ENCODE measurements around the gene TMC6. TPM values are rescaled to one million over a fixed set of nuclear protein-coding genes. Genes with fewer than 3 reads are reported as not detected.
"Not testable (repeated sequence)": the region's sequence is repeated elsewhere in the genome, so short reads cannot be mapped to it uniquely, and the experiment has no call there.

Gene TMC6
- total and polyA plus RNA-seq, 8 donors = 9.2 to 223 (median 41.7) TPM

- no peak for DNase-seq
- H3K27me3 ChIP-seq = no peaks in the 10 kb centered on the region
- 88 to 90% (median 89%) methylated on average over 5 of the region's 5 CpGs for WGBS, 5 donors
- intact Hi-C loops (cut with DNase I; ENCODE audit: low total_unique reads) = no loop called here
- H3K9me3 ChIP-seq = no peaks in the 10 kb centered on the region
- TF ChIP-seq POLR2A (IDR thresholded peaks at IDR 0.05) (no peak), POLR2AphosphoS5 (IDR thresholded peaks at IDR 0.05) (no peak), EP300 (IDR thresholded peaks at IDR 0.05) (no peak), CTCF (IDR thresholded peaks at IDR 0.05) (no peak)
- H3K4me1 ChIP-seq = no peaks in the 10 kb centered on the region
- H3K4me3 ChIP-seq = no peak overlapping the region
- H3K27ac ChIP-seq = no peak overlapping the region
- peaks cover 73 to 100% (median 100%) of the 10 kb centered on the region in 4 donors for H3K36me3 ChIP-seq
Measured at GRCh38 chr17:78075545-78075944, 53.0 kb downstream of the TMC6 start.

- DNase-seq = no peak
- no peak overlapping the region for H3K27ac ChIP-seq
- peaks cover 68 to 100% (median 100%) of the 10 kb centered on the region in 4 donors for H3K36me3 ChIP-seq
- H3K4me1 ChIP-seq = peaks cover 0 to 3% (median 0%) of the 10 kb centered on the region in 4 donors
- H3K27me3 ChIP-seq = no peaks in the 10 kb centered on the region
- H3K4me3 ChIP-seq = no peak overlapping the region
- H3K9me3 ChIP-seq = no peaks in the 10 kb centered on the region
- intact Hi-C loops (cut with DNase I; ENCODE audit: low total_unique reads) = no loop called here
- TF ChIP-seq POLR2A (IDR thresholded peaks at IDR 0.05) (no peak), POLR2AphosphoS5 (IDR thresholded peaks at IDR 0.05) (no peak), CTCF (IDR thresholded peaks at IDR 0.05) (no peak), EP300 (IDR thresholded peaks at IDR 0.05) (no peak)
- WGBS, 5 donors = 94 to 97% (median 96%) methylated on average over 10 of the region's 10 CpGs
Measured at GRCh38 chr17:78075011-78075410, 53.5 kb downstream of the TMC6 start.

GRCh38 chr17:78072961-78073360 lies 55.6 kb downstream of the TMC6 start:
- Histone ChIP-seq H3K4me1 (peaks cover 0 to 3% (median 0%) of the 10 kb centered on the region in 4 donors), H3K36me3 (peaks cover 55 to 100% (median 99%) of the 10 kb centered on the region in 4 donors), H3K4me3 (no peak overlapping the region), H3K27me3 (no peaks in the 10 kb centered on the region), H3K27ac (no peak overlapping the region), H3K9me3 (no peaks in the 10 kb centered on the region)
- WGBS, 5 donors = 91 to 100% (median 97%) methylated on average over 3 of the region's 3 CpGs
- no peak for TF ChIP-seq EP300 (IDR thresholded peaks at IDR 0.05)
- no peak for TF ChIP-seq CTCF (IDR thresholded peaks at IDR 0.05)
- TF ChIP-seq POLR2AphosphoS5 (IDR thresholded peaks at IDR 0.05) = no peak
- no peak for TF ChIP-seq POLR2A (IDR thresholded peaks at IDR 0.05)
- intact Hi-C loops (cut with DNase I; ENCODE audit: low total_unique reads) = no loop called here
- no peak for DNase-seq

GRCh38 chr17:78069695-78070094 lies 58.9 kb downstream of the TMC6 start:
- Histone ChIP-seq H3K36me3 (peaks cover 24 to 97% (median 91%) of the 10 kb centered on the region in 4 donors), H3K27ac (no peak overlapping the region), H3K9me3 (no peaks in the 10 kb centered on the region), H3K4me3 (no peak overlapping the region), H3K4me1 (peaks cover 0 to 3% (median 0%) of the 10 kb centered on the region in 4 donors), H3K27me3 (no peaks in the 10 kb centered on the region)
- 57 to 74% (median 73%) methylated on average over 4 of the region's 4 CpGs for WGBS, 5 donors
- intact Hi-C loops (cut with DNase I; ENCODE audit: low total_unique reads) = no loop called here
- DNase-seq = no peak
- TF ChIP-seq CTCF (IDR thresholded peaks at IDR 0.05) (no peak), EP300 (IDR thresholded peaks at IDR 0.05) (no peak), POLR2A (IDR thresholded peaks at IDR 0.05) (no peak), POLR2AphosphoS5 (IDR thresholded peaks at IDR 0.05) (no peak)

GRCh38 chr17:78066976-78067375 lies 61.6 kb downstream of the TMC6 start:
- WGBS, 5 donors = 93 to 99% (median 96%) methylated on average over 4 of the region's 4 CpGs
- H3K9me3 ChIP-seq; H3K27me3 ChIP-seq; DNase-seq; H3K4me3 ChIP-seq; H3K4me1 ChIP-seq; intact Hi-C loops (cut with DNase I; ENCODE audit: low total_unique reads); H3K27ac ChIP-seq: not testable (repeated sequence)
- peaks cover 5 to 73% (median 66%) of the 10 kb centered on the region in 4 donors for H3K36me3 ChIP-seq
